Lower leg skin (tissue), 4 donors: ENCODE data around the gene COX15. TPM values are rescaled to one million over a fixed set of nuclear protein-coding genes. Genes with fewer than 3 reads are reported as not detected.

Source experiments
- DNase-seq, 2 donors: peaks; one replicate each; pipeline ENCODE4 v3.0.0-alpha.2; 2019; ENCODE audit warnings: low spot score in 2 of 2
- H3K4me3 ChIP-seq: fragments of 200-600 bp; sonication (generic); 2 replicates; pipeline ENCODE4 v1.5.1; 2017; ENCODE audit warnings: mild to moderate bottlenecking, low read depth; ENCODE audit not compliant: poor library complexity, severe bottlenecking
- CTCF ChIP-seq, 3 donors: fragments of 450-650 bp; IDR thresholded peaks; one replicate each; pipeline ENCODE4 v1.5.1; 2016; ENCODE audit warnings: antibody characterized with exemption in 3 of 3, mild to moderate bottlenecking in 3 of 3, moderate library complexity in 2 of 3
- POLR2A ChIP-seq, 2 donors: fragments of 450-650 bp; IDR thresholded peaks; one replicate each; pipeline ENCODE4 v1.6.1; 2016 to 2017; ENCODE audit warnings: antibody characterized with exemption in 2 of 2, mild to moderate bottlenecking in 1 of 2, moderate library complexity in 1 of 2
- WGBS, 2 donors: methylation state at CpG; one replicate each; pipeline ENCODE4 v1.1.5; 2018; 5-methylcytosine and 5-hydroxymethylcytosine counted together
- intact Hi-C: fragments of 100-400 bp; cut with DNase I; formaldehyde crosslinking; loops from one replicate; pipeline ENCODE4 v1.15.0; 2023; ENCODE audit warnings: low total_unique reads
- total RNA-seq, 4 donors: library from RNA; depleted of rRNA; stranded (reverse); fragments of >200 nt; gene quantifications; one replicate each; pipeline ENCODE4 v1.1.0, GENCODE V29; 2016

Gene COX15
- total RNA-seq, 4 donors from 2014 or later: 22.1 to 29.0 (median 24.4) TPM

DNA sequence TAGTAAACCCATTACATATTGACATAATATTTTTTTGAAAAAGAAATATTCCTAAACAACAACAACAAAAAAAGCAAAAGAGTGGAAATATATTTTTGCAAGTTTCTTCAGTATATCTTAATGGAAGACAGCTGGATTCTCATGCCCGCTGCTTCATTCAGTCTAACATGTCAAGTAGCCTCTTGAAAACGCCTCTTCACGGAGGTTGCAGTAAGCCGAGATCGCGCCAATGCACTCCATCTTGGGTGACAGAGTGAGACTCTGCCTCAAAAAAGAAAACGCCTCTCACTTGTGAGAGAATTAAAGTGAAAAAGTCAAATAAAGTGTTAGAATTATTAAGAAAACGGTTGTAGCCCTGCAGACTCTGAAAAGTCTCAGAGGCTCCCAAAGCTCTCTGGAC is 1.4 kb upstream of the COX15 start:
- H3K4me3 ChIP-seq: no peak overlapping the region
- no peak for DNase-seq
- WGBS, 2 donors: 77 to 79% methylated on average over 8 of the region's 8 CpGs
- TF ChIP-seq POLR2A (IDR thresholded peaks at IDR 0.05) (no peak), CTCF (IDR thresholded peaks at IDR 0.05) (no peak)
- intact Hi-C loops: no loop called here

- WGBS, 2 donors: 8% methylated on average over 16 of the region's 16 CpGs
- intact Hi-C loops: no loop called here
- peak overlapping the region; percentile 81 for H3K4me3 ChIP-seq
- no peak for DNase-seq
- TF ChIP-seq CTCF (IDR thresholded peaks at IDR 0.05) (no peak), POLR2A (IDR thresholded peaks at IDR 0.05) (no peak)
Observed at GRCh38 chr10:99731306-99732032, 458 bp downstream of the COX15 start.

GRCh38 chr10:99730026-99730425 is 1.9 kb downstream of the COX15 start:
- TF ChIP-seq CTCF (IDR thresholded peaks at IDR 0.05) (no peak), POLR2A (IDR thresholded peaks at IDR 0.05) (no peak)
- DNase-seq: no peak
- WGBS, 2 donors: 92% methylated on average over 1 of the region's 1 CpG
- H3K4me3 ChIP-seq: no peak overlapping the region
- intact Hi-C loops: no loop called here

DNA sequence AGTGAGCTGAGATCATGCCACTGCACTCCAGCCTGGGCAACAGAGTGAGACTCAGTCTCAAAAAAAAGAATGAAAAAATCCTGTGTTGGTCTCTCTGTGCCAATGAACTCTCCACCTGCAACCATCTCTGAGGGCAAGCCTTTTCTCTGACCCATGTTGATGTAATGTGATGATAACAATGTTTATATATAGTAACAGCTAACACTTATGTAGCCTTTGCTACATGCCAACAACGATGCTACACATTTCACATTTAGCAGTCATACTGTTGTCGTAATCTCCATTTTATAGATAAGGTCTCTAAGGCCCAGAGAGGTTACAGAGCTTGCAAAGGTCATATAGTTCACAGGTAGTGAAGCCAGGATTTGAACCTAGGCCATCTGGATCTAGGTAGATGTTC is 11.5 kb downstream of the COX15 start:
- intact Hi-C loops: no loop called here

DNA sequence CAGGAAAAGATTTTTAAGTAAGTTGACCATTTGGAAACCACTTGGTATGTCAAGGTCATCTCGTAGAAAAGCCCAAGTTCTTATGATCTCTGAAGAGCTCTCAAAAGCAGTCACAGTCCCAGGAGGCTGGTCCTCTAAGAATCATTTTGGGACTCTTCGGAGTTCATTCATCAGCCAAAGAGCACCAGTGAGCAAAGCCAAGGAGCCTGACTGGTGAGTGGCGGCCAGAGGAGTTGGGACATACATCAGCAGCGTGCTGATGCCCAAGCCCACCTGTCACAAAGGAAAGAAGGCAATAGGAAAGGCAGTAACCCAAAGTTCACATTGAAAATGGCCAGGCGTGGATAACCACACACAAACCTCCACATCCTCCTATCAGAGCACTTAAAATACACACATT is 17.5 kb downstream of the COX15 start:
- DNase-seq: no peak
- intact Hi-C loops: loop anchor here (10.0 kb wide), 1 partner anchor 160 kb away; no protein-coding TSS in a partner anchor
- 93% methylated on average over 5 of the region's 5 CpGs for WGBS, 2 donors
- H3K4me3 ChIP-seq: no peak overlapping the region
- TF ChIP-seq CTCF (IDR thresholded peaks at IDR 0.05) (no peak), POLR2A (IDR thresholded peaks at IDR 0.05) (no peak)

More for the DNA sequence above, 11.5 kb downstream of the COX15 start:
- no peak overlapping the region for H3K4me3 ChIP-seq
- no peak for TF ChIP-seq CTCF (IDR thresholded peaks at IDR 0.05)
- DNase-seq: no peak
- WGBS, 2 donors: 87 to 92% methylated on average over 2 of the region's 2 CpGs
